Epithelial cell of esophagus (primary cell): ENCODE results near the gene PIK3R1.
A peak's percentile ranks its signal among the peaks of the same experiment; 100 is the strongest.

ENCODE experiments used
- DNase-seq: peaks from one replicate; pipeline ENCODE4 v3.0.0; 2010; ENCODE audit warnings: low read depth
- H3K4me3 ChIP-seq: 2 replicates; pipeline ENCODE4 v1.5.1; 2011; ENCODE audit warnings: mild to moderate bottlenecking, low read length, control low read depth
- TF ChIP-seq, protein P1 (sequence below): IDR thresholded peaks from 2 replicates; pipeline ENCODE4 v1.5.1; 2011; ENCODE audit warnings: low read depth, mild to moderate bottlenecking, low read length, control low read depth, inconsistent platforms; ENCODE audit not compliant: insufficient read depth; ENCODE audit errors: missing control alignments

PIK3R1 gene

DNA sequence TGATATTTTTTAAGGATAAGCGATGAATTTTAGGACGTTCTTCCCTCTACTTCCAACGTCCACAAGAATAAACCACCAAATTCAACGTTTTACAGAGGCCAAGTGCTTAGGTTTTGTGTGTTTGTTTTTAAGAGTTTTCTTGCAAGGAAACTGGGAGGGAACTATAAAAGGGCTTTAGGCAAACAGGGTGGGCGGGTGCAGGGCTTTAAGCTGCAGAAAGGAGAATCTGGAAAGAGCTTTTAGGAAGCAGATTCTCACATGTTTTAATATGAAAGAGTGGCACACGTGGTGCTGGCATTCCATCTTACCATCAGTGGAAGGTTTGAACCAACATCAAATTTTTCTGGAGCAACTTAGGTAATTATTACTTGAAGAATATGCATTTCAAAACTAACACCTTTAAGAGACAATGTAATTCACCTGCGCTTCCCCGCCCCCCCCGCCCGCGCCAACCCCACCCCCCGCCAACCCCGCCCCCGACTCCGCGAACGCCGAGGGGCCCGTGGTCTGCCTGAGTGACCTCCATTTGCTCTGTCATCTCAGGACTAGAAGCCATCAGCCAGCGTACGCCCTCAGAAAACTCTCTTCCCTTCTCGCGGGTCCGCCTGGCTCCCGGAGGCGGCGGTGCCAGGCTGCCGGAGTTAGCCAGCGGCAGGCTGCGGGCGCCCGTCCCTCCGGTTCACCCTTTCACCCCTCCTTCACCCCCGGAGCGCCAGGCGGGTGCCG lies 911 bp upstream of the PIK3R1 start:
- DNase-seq = peak; percentile 7
- TF ChIP-seq, protein P1, sequence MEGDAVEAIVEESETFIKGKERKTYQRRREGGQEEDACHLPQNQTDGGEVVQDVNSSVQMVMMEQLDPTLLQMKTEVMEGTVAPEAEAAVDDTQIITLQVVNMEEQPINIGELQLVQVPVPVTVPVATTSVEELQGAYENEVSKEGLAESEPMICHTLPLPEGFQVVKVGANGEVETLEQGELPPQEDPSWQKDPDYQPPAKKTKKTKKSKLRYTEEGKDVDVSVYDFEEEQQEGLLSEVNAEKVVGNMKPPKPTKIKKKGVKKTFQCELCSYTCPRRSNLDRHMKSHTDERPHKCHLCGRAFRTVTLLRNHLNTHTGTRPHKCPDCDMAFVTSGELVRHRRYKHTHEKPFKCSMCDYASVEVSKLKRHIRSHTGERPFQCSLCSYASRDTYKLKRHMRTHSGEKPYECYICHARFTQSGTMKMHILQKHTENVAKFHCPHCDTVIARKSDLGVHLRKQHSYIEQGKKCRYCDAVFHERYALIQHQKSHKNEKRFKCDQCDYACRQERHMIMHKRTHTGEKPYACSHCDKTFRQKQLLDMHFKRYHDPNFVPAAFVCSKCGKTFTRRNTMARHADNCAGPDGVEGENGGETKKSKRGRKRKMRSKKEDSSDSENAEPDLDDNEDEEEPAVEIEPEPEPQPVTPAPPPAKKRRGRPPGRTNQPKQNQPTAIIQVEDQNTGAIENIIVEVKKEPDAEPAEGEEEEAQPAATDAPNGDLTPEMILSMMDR = no peak

DNA sequence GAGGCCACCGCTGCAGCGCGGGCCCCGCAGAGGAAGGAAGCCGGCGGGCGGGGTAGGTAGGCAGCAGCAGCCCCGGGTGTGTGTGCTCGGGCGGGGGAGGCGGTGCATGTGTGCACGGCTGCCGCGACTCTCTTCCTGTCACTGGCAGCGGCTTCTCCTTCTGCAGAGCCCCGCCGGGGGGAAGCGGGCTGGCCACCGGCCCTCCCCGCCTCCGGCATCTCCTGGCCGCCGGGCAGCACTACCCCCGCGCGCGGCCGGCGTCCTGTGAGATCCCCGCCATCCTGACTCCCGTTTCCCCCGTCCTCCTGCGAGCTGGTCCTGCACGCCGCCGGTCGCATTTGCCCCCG lies 315 bp downstream of the PIK3R1 start:
- DNase-seq = no peak
- H3K4me3 ChIP-seq = peak overlapping the region; percentile 95
- TF ChIP-seq, protein P1 = no peak

More for the DNA sequence above, 911 bp upstream of the PIK3R1 start:
- peak overlapping the region; percentile 66 for H3K4me3 ChIP-seq

DNA sequence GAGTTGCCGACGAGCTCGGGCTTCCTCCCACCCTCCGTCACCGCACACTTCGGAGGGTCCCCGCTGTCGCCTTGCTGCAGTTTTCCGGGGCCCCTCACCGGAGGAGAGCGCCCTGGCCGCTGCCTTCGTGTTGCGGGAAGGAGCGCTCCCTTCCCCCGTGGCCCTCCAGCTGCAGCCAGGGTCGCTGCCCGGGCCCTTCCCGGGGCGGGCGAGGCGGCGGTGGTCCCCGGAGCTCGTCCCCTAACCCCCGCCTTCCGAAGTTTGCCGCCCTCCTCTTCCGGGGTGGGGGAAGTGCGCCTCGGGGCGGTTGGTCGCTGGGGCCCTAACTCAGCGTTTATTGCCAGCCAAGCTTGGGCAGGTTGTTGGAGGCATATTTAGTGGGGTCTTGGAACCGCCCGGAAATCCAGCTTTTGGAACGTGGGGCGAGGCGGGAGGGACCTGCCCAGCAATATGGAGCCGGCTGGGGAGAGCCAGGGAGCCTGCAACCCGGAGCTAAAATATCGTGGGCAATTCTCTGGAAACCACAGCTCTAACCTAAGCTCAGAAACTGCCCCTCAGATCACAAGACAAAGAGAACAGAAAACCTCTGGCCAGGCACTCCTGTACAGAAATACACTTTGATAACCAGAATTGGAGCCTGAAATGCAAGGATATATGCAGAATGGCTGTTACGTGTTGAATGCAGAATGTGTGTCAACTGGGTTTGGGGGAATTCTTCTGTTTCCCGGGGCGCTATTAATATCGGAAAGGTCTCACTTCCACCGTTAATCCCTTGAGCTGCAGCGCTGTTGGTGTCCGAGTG lies 890 bp downstream of the PIK3R1 start:
- TF ChIP-seq, protein P1 = no peak
- peak; percentile 30 for DNase-seq
- H3K4me3 ChIP-seq = peak overlapping the region; percentile 95

GRCh38 chr5:68217047-68217355 lies 1.4 kb downstream of the PIK3R1 start:
- TF ChIP-seq, protein P1 = no peak
- peak; percentile 32 for DNase-seq
- peak overlapping the region; percentile 95 for H3K4me3 ChIP-seq

DNA sequence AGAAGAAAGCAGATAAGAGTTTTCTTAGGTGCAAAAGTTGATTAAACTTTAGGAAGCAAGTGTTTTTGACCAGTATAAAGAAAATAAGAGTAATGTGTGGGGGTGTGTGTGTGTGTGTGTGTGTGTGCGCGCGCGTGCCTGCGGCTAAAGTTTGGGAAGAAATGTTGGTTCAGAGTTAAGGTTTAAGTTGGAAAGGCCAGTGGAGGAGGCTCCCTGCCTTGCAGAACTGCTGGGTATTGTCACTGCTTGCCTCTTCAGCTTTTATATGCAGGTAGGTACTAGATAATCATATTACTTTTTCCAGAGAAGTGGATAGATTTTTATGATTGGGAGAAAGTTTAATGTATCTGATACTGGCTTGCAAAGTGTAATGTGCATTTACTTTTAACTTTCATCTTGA lies 2.0 kb downstream of the PIK3R1 start:
- peak overlapping the region; percentile 95 for H3K4me3 ChIP-seq
- DNase-seq = peak; percentile 13
- TF ChIP-seq, protein P1 = no peak

DNA sequence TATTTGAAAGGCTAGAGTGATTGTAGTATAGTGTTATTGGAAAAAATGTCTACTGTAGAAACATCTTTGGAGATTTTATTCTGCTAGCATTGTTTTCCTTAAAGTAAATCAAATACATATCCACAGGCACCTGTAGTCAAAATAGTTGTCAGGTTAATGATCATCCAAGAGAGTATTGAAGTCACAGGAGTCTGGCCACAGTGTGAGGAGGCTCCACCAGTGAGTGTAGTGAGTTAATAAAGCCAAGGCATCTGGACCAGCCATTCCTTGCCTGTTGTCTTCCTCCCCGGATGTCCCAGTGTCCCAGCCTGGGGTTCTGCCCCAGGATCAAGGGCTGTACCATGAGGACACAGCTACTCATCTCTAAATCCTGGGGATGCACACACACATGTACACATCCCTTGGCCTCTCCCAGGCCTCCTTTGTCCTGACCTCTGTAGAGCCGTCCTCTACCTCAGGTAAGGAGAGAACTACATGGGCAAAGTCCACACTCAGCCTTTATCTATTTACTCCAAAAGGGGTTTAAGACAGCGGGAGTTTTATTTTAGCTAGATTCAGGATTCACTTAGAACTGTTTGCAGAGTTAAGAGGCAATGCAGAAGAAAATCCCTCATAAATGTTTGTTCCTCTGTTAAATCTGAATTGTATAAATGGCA lies 3.7 kb downstream of the PIK3R1 start:
- no peak for DNase-seq
- no peak overlapping the region for H3K4me3 ChIP-seq
- TF ChIP-seq, protein P1 = no peak

DNA sequence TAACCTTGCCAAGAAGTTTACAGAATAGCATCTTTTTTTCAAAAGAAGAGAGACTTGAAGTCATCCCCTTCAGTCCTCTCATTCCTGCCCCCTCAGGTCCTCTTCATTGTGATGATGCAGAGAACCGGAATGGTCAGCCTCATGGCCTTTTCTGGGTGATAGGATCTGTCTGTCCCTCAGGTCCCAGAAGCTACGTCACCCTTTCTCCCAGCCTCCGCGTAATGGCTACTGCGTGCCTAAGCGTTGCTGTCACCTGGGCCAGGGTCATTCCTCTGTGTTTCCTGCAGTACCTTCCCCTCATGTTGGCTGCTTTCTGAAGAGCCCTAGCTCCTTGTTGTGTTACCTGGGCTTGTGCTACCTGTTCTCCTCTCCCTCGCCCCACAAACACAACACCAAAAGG lies 4.7 kb downstream of the PIK3R1 start:
- TF ChIP-seq, protein P1 = no peak
- DNase-seq = no peak
- no peak overlapping the region for H3K4me3 ChIP-seq
